ENCODE data around the gene GRWD1.

GRWD1 gene

GRCh38 chr19:48456864-48457263, 11.1 kb downstream of the GRWD1 start:
- DNase-seq, result no peak

- DNase-seq, result no peak
Measured at GRCh38 chr19:48458016-48458415, 12.2 kb downstream of the GRWD1 start.

- DNase-seq, result no peak
Measured at GRCh38 chr19:48461651-48461981, 15.8 kb downstream of the GRWD1 start.

GRCh38 chr19:48461982-48462655, 16.3 kb downstream of the GRWD1 start:
- DNase-seq, result no peak

GRCh38 chr19:48465215-48465614, 19.4 kb downstream of the GRWD1 start:
- no peak for DNase-seq

GRCh38 chr19:48466561-48467325, 21.0 kb downstream of the GRWD1 start:
- DNase-seq, result no peak

GRCh38 chr19:48468772-48469288, 23.0 kb downstream of the GRWD1 start:
- DNase-seq, result peak; percentile 99 to 100 (median 99)

GRCh38 chr19:48469289-48469881, 23.6 kb downstream of the GRWD1 start, which contains the start of gene CYTH2:
Gene CYTH2 (plus strand): TSS chr19:48469369. CDS start chr19:48469508, 139 bp downstream.
- peak; percentile 53 to 71 (median 58) for DNase-seq

GRCh38 chr19:48469934-48470680, 24.3 kb downstream of the GRWD1 start:
- DNase-seq, result no peak

GRCh38 chr19:48470856-48471255, 25.1 kb downstream of the GRWD1 start:
- no peak for DNase-seq

GRCh38 chr19:48471836-48472235, 26.1 kb downstream of the GRWD1 start:
- DNase-seq, result no peak

- no peak for DNase-seq
Measured at GRCh38 chr19:48473161-48473966, 27.6 kb downstream of the GRWD1 start.

- no peak for DNase-seq
Measured at GRCh38 chr19:48474084-48474592, 28.4 kb downstream of the GRWD1 start.

- no peak for DNase-seq
Measured at GRCh38 chr19:48475369-48476068, 29.7 kb downstream of the GRWD1 start.

GRCh38 chr19:48476176-48476575, 30.4 kb downstream of the GRWD1 start:
- DNase-seq, result no peak

- no peak for DNase-seq
Measured at GRCh38 chr19:48477067-48477685, 31.4 kb downstream of the GRWD1 start.

- no peak for DNase-seq
Measured at GRCh38 chr19:48477698-48478338, 32.0 kb downstream of the GRWD1 start.

- DNase-seq, result no peak
Measured at GRCh38 chr19:48478339-48479256, 32.8 kb downstream of the GRWD1 start.

GRCh38 chr19:48479686-48480085, 33.9 kb downstream of the GRWD1 start:
- DNase-seq, result no peak

All from T-helper 1 cell (primary cell).